Peyer's patch (tissue), 4 donors: ENCODE results near the gene ARL15.

ENCODE experiments used
- CTCF ChIP-seq, 6 experiments: fragments of 450-650 bp in 4 of 6; fragments of 200-600 bp in 2 of 6; sonication (generic) in 1 of 6; IDR thresholded peaks; one replicate each; pipeline ENCODE4 v1.5.1; 2017 to 2019; ENCODE audit warnings: antibody characterized with exemption in 6 of 6, mild to moderate bottlenecking in 3 of 6, moderate library complexity in 1 of 6
- POLR2A ChIP-seq, 2 donors: fragments of 450-650 bp; IDR thresholded peaks; one replicate each; pipeline ENCODE4 v1.5.1; 2017; ENCODE audit warnings: antibody characterized with exemption in 2 of 2, mild to moderate bottlenecking in 2 of 2, moderate library complexity in 2 of 2

- TF ChIP-seq CTCF (IDR thresholded peaks at IDR 0.05) (no peak), POLR2A (IDR thresholded peaks at IDR 0.05) (no peak)
These were observed 133.3 kb downstream of the ARL15 start for GRCh38 chr5:54177058-54177457.
